Esophagus (tissue), 2 donors: ENCODE data around the gene RNF7. TPM values are rescaled to one million over a fixed set of nuclear protein-coding genes. Genes with fewer than 3 reads are reported as not detected.
"Not testable (repeated sequence)": the region's sequence is repeated elsewhere in the genome, so short reads cannot be mapped to it uniquely, and the experiment has no call there.

Source experiments
- H3K27ac ChIP-seq, 2 donors: one replicate each; pipeline ENCODE4 v1.5.1; 2013; ENCODE audit warnings: low read depth in 2 of 2, mild to moderate bottlenecking in 2 of 2, inconsistent platforms in 1 of 2, low read length in 1 of 2, moderate library complexity in 1 of 2
- H3K27me3 ChIP-seq, 2 donors: one replicate each; pipeline ENCODE4 v1.6.1; 2013; ENCODE audit warnings: low read length in 2 of 2, control low read depth in 1 of 2, mild to moderate bottlenecking in 1 of 2; ENCODE audit not compliant: insufficient read depth in 2 of 2, control insufficient read depth in 1 of 2
- H3K36me3 ChIP-seq, 2 donors: one replicate each; pipeline ENCODE4 v1.6.1; 2013; ENCODE audit warnings: low read length in 1 of 2; ENCODE audit not compliant: control insufficient read depth in 2 of 2, insufficient read depth in 2 of 2
- H3K4me1 ChIP-seq, 2 donors: one replicate each; pipeline ENCODE4 v1.6.1; 2013; ENCODE audit warnings: low read length in 1 of 2; ENCODE audit not compliant: control insufficient read depth in 2 of 2, insufficient read depth in 2 of 2
- H3K4me3 ChIP-seq, 2 donors: one replicate each; pipeline ENCODE4 v1.5.1; 2013; ENCODE audit warnings: low read length in 2 of 2, mild to moderate bottlenecking in 2 of 2, low read depth in 1 of 2, moderate library complexity in 1 of 2
- H3K9me3 ChIP-seq, 2 donors: one replicate each; pipeline ENCODE4 v1.6.1; 2013; ENCODE audit warnings: mild to moderate bottlenecking in 2 of 2, low read depth in 1 of 2, low read length in 1 of 2, moderate library complexity in 1 of 2; ENCODE audit not compliant: control insufficient read depth in 2 of 2, insufficient read depth in 1 of 2
- WGBS, 2 donors: extraction: QIAGEN DNeasy Blood & Tissue Kit; methylation state at CpG; one replicate each; pipeline ENCODE4 v1.1.7; 2013; 5-methylcytosine and 5-hydroxymethylcytosine counted together
- polyA plus RNA-seq, 2 donors: library from polyadenylated mRNA; stranded (reverse); fragments of 200-250 nt; gene quantifications; one replicate each; pipeline ENCODE4 v1.2.3, GENCODE V29; 2013
- donor health status: healthy with polysubstance abuse.
- donor health status: Bipolar disorder and iron deficiency.

The RNF7 gene
- polyA plus RNA-seq, 2 donors: 97.7 to 181 TPM

DNA sequence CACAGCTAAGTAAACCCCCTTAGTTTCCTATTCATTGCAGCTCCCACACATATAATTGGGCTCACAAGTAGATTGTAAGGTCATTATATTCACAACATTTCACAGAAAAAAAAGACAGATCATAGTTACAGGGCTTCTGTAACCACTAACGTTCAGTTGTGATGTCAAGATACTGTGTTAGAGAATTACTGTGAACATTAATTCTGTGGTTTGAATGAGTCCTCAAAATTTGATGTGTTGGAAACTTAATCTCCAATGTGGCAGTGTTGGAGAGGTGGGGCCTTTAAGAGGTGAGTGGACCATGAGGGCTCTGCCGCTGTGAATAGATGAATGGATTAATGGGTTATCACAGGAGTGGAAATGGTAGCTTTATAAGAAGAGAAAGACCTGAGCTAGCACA is 46.4 kb downstream of the RNF7 start:
- no peaks in the 10 kb centered on the region for H3K4me1 ChIP-seq
- WGBS, 2 donors: 82 to 83% methylated on average over 2 of the region's 2 CpGs
- no peak overlapping the region for H3K4me3 ChIP-seq
- no peaks in the 10 kb centered on the region for H3K36me3 ChIP-seq
- no peak overlapping the region for H3K27ac ChIP-seq
- H3K27me3 ChIP-seq: no peaks in the 10 kb centered on the region
- H3K9me3 ChIP-seq: no peaks in the 10 kb centered on the region

DNA sequence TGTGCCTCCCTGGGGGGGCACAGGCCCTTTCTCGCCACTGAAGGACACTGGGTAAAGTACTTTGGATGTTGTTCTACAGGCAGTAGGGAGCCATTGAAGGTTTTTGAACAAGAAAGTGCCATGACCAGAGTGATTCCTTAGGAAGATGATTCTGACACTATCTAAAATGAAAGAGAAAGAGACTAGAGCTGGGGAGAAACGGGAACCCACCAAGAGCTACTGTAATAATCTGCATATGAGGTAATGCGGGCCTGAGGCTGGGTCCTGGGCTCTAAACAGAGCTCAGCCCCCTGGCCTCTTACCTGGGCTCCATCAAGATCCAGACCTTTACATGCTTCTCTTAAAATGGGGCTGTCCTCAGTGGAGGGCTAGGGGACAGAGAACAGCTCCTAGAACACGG is 50.1 kb downstream of the RNF7 start:
- WGBS, 2 donors: 87 to 92% methylated on average over 4 of the region's 4 CpGs
- H3K4me1 ChIP-seq: no peaks in the 10 kb centered on the region

DNA sequence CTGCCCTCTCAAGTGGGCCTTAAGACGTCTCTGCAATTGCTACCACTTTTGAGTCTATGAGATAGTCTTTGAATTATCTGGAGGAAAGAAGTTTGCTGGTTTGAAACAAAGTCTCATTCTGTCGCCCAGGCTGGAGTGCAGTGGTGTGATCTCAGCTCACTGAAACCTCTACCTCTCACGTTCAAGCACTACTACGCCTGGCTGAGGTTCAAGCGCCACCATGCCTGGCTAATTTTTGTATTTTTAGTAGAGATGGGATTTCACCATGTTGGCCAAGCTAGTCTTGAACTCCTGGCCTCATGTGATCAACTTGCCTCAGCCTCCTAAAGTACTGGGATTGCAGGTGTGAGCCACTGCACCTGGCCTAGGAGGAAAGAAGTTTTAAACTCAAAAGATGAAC is 50.7 kb downstream of the RNF7 start:
- H3K4me1 ChIP-seq, H3K27me3 ChIP-seq, H3K36me3 ChIP-seq, H3K27ac ChIP-seq, H3K9me3 ChIP-seq, H3K4me3 ChIP-seq: not testable (repeated sequence)
- 92% methylated on average over 5 of the region's 5 CpGs for WGBS, 2 donors

More for the DNA sequence above, 50.1 kb downstream of the RNF7 start:
- Histone ChIP-seq H3K27me3 (no peaks in the 10 kb centered on the region), H3K27ac (no peak overlapping the region), H3K9me3 (no peaks in the 10 kb centered on the region), H3K36me3 (no peaks in the 10 kb centered on the region), H3K4me3 (no peak overlapping the region)

DNA sequence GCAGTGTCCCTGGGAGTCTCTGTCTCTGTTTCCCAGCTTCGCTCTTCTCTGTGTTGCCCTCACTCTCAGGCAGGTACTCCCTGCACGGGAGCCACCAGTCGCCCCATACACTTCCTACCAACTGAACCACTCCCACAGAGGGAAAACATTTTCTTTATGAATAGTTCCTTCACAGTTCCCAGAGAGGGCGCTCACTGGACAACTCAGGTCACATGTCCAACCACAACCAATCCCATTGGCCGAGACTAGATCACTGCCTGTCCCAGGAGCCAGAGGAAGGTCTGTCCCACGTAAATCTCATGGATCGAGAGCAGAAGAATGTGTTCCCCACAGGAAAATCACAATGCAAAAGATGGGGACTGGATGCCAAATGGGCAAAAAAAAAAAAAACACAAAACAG is 51.2 kb downstream of the RNF7 start:
- no peaks in the 10 kb centered on the region for H3K27me3 ChIP-seq
- no peak overlapping the region for H3K4me3 ChIP-seq
- H3K27ac ChIP-seq: no peak overlapping the region
- 89 to 93% methylated on average over 7 of the region's 7 CpGs for WGBS, 2 donors
- no peaks in the 10 kb centered on the region for H3K36me3 ChIP-seq
- no peaks in the 10 kb centered on the region for H3K4me1 ChIP-seq
- no peaks in the 10 kb centered on the region for H3K9me3 ChIP-seq

DNA sequence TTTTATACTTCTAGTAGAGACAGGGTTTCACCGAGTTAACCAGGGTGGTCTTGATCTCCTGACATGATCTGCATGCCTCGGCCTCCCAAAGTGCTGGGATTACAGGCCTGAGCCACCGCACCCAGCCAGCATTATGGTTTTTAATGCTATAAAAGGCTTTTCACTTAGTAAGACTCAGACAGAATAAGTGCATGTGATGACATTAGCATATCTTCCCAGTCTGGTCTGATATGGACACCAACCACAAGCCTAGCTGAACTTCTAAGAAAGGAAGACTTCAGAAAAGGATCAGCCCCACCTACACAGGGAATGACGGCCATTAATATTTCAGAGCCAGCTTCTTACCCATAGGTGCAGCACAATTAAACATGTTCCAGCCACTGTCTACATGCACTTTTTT is 52.1 kb downstream of the RNF7 start:
- no peak overlapping the region for H3K27ac ChIP-seq
- 89 to 91% methylated on average over 4 of the region's 4 CpGs for WGBS, 2 donors

DNA sequence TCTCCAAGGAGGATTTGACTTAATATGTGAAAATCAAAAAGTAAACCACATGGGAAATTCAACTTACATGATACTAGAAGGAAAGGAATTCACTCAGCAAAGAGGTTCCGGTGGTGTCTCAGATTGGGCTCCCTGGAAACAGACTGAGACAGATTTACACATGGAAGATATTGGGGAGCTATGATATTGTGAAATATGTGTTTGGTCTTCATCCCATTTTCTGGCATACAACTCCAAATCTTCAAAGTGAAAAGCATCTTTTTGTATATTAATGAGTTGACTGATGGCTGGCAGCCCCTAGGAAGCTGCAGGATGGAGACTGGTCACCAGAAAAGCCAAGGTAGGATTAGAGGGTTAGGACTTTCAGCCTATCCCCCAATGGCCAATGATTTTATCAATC is 54.4 kb downstream of the RNF7 start:
- no peaks in the 10 kb centered on the region for H3K27me3 ChIP-seq
- no peak overlapping the region for H3K27ac ChIP-seq
- peaks cover 0 to 16% of the 10 kb centered on the region in 2 donors for H3K4me1 ChIP-seq
- no peak overlapping the region for H3K4me3 ChIP-seq
- 96 to 100% methylated on average over 1 of the region's 1 CpG for WGBS, 2 donors
- no peaks in the 10 kb centered on the region for H3K9me3 ChIP-seq
- H3K36me3 ChIP-seq: no peaks in the 10 kb centered on the region

More for the DNA sequence above, 52.1 kb downstream of the RNF7 start:
- no peak overlapping the region for H3K4me3 ChIP-seq
- H3K9me3 ChIP-seq: no peaks in the 10 kb centered on the region
- peaks cover 0 to under 1% of the 10 kb centered on the region in 2 donors for H3K4me1 ChIP-seq
- H3K36me3 ChIP-seq: no peaks in the 10 kb centered on the region
- no peaks in the 10 kb centered on the region for H3K27me3 ChIP-seq

DNA sequence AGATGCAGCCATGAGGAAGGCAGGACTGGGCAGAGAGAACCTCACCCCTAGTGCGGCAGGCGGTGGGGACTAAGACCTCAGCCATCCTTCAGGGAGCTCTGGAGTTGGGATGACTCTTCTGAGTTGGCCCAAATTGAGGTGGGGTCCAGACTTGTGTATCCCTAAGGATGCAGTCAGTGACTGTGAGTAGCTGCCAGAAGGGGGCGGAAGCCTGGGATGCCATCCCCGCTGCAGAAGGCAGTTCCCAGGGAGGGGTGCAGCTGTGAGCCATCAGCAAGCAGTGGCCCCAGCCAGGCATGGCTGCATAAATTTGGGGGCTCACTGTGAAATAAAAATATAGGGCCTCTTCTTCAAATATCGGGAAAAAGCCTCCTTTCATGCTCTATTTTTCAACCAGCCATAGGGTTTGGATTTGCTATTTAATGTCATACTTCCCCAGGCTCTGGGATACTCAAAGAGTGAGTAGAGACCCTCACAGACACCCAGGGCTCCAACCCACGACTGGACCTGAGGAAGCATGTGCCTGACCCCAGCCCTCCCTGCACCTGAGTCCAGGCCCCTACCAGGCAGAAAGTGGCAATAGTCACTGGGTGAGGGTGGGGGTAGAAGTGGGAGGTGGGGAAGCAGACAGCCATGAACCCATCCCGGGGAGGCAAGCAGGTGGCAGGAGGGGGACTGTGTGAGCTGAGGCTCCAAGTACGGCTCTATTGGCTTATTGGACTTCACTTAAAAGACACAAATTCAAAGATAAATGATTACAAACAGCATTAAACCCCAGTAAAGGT is 55.6 kb downstream of the RNF7 start:
- 90 to 93% methylated on average over 8 of the region's 8 CpGs for WGBS, 2 donors
- H3K9me3 ChIP-seq: no peaks in the 10 kb centered on the region
- H3K27ac ChIP-seq: no peak overlapping the region
- H3K36me3 ChIP-seq: no peaks in the 10 kb centered on the region
- H3K4me3 ChIP-seq: no peak overlapping the region
- H3K4me1 ChIP-seq: peaks cover 0 to 24% of the 10 kb centered on the region in 2 donors
- no peaks in the 10 kb centered on the region for H3K27me3 ChIP-seq

DNA sequence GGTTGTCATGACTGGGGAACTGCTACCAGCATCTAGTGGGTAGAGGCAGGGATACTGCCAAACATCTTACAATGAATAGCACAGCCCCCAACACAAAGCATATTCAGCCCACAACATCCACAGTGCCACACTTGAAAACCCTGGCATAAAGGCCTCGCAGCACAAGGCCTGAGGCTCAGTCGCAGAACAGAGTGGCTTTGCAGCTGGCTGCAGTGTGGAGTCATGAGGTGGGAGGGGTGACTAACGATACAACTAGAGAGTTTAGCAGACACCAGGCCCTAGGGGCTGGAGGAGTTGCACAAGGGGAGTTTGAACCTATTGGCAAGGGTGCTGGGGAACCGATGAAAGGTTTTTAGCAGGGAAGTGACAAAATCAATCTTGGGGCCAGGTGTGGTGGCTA is 57.2 kb downstream of the RNF7 start:
- Histone ChIP-seq H3K9me3 (no peaks in the 10 kb centered on the region), H3K4me3 (no peak overlapping the region), H3K4me1 (peaks cover 0 to 26% of the 10 kb centered on the region in 2 donors), H3K27ac (peak overlapping the region in 1 of 2 donors; percentile 5), H3K27me3 (no peaks in the 10 kb centered on the region), H3K36me3 (no peaks in the 10 kb centered on the region)
- WGBS, 2 donors: 46 to 67% methylated on average over 4 of the region's 4 CpGs

DNA sequence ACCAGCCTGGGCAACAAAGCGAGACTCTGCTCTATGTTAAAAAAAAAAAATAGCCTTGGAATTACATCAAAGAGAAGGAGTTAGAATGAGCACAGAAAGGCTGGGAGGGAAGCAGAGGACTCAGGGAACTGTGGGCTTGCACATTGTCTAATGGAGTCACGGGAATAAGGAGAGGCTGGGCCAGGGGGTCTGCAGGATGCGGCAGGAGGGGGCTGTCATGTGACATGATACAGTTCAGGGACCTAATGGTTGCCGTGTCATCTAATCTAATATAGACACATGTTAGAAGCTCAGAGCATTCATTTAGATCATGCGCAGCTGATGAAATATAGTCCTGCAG is 57.6 kb downstream of the RNF7 start:
- 54 to 61% methylated on average over 5 of the region's 5 CpGs for WGBS, 2 donors
- no peaks in the 10 kb centered on the region for H3K36me3 ChIP-seq
- no peaks in the 10 kb centered on the region for H3K27me3 ChIP-seq
- peak overlapping the region; percentile 48 to 91 for H3K27ac ChIP-seq
- no peak overlapping the region for H3K4me3 ChIP-seq
- no peaks in the 10 kb centered on the region for H3K9me3 ChIP-seq
- peaks cover 0 to 26% of the 10 kb centered on the region in 2 donors for H3K4me1 ChIP-seq
